GM12864 (cell line): ENCODE measurements around the gene TMEM53.
A peak's percentile ranks its signal among the peaks of the same experiment; 100 is the strongest.
"Not testable (repeated sequence)": the region's sequence is repeated elsewhere in the genome, so short reads cannot be mapped to it uniquely, and the experiment has no call there.

ENCODE experiments used
- DNase-seq: peaks from one replicate; pipeline ENCODE4 v3.0.0-alpha.2; 2011; ENCODE audit warnings: low read depth
- H3K4me3 ChIP-seq: 2 replicates; pipeline ENCODE4 v1.5.1; 2011; ENCODE audit warnings: mild to moderate bottlenecking, low read depth, low read length, control low read depth
- CTCF ChIP-seq: IDR thresholded peaks from 2 replicates; pipeline ENCODE4 v1.5.1; 2011; ENCODE audit warnings: low read depth, mild to moderate bottlenecking, moderate library complexity, low read length, control low read depth, inconsistent platforms; ENCODE audit errors: missing control alignments

The TMEM53 gene

GRCh38 chr1:44707959-44708831 lies 33.9 kb upstream of the TMEM53 start:
- TF ChIP-seq CTCF: peak; percentile 69
- no peak overlapping the region for H3K4me3 ChIP-seq
- no peak for DNase-seq

DNA sequence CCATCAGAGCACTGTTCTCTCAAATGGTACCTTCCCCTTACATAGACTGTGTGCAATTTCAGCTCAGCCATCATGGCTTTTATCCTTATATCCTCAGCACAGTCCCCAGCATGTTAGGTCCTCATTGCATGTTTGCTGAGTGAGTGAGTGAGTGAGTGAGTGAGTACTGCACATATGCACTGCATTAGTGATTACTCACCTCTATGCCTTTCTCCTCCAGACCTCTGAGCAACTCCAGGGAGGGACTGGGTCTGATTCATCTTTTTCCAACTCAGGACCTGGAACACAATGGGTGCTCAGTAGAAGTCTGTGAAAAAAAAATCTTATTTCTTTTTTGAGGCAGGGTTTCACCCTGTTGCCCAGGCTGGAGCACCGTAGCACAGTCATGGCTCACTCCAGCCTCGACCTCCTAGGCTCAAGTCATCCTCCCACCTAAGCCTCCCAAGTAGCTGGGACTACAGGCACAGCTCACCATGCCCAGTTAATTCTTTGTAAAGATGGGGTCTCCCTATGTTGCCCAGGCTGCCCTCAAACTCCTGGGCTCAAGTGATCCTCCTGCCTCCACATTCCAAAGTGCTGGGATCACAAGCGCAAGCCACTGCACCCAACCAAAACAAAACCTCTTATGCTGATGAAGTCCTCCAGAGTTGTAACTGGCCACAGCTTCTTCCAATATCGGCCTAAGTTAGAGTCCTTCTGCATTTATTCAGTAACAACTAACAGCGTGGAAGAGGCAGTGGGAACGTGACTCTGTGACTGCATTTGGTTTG lies 33.0 kb upstream of the TMEM53 start:
- no peak for DNase-seq
- no peak overlapping the region for H3K4me3 ChIP-seq
- no peak for TF ChIP-seq CTCF

- TF ChIP-seq CTCF: no peak
These were observed 31.7 kb upstream of the TMEM53 start for GRCh38 chr1:44705938-44706337.

GRCh38 chr1:44705470-44705869 lies 31.2 kb upstream of the TMEM53 start:
- no peak overlapping the region for H3K4me3 ChIP-seq
- DNase-seq: no peak
- TF ChIP-seq CTCF: no peak

More at GRCh38 chr1:44705938-44706337, 31.7 kb upstream of the TMEM53 start:
- no peak overlapping the region for H3K4me3 ChIP-seq
- no peak for DNase-seq

- H3K4me3 ChIP-seq: no peak overlapping the region
- TF ChIP-seq CTCF: no peak
- no peak for DNase-seq
These were observed 26.9 kb upstream of the TMEM53 start for GRCh38 chr1:44701141-44701573.

- no peak for TF ChIP-seq CTCF
- DNase-seq: no peak
- no peak overlapping the region for H3K4me3 ChIP-seq
These were observed 26.3 kb upstream of the TMEM53 start for GRCh38 chr1:44700573-44700972.

DNA sequence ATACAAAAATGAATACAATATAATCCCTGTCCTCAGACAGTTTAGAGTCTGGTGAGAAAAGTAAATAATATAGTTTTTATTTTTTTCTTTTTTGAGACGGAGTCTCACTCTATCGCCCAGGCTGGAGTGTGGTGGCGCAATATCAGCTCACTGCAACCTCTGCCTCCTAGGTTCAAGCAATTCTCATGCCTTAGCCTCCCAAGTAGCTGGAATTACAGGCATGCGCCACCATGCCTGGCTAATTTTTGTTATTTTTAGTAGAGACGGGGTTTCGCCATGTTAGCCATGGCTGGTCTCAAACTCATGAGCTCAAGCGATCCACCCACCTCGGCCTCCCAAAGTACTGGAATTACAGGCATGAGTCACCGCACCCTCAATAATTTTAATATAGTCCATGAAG lies 25.1 kb upstream of the TMEM53 start:
- not testable (repeated sequence) for H3K4me3 ChIP-seq, DNase-seq
